HepG2 (cell line): ENCODE data around the gene CNDP1. TPM values are rescaled to one million over a fixed set of nuclear protein-coding genes. Genes with fewer than 3 reads are reported as not detected.

ENCODE experiments used
- ATAC-seq: fragments of 200-7000 bp; cut with Tn5 transposase; 3 replicates; pipeline ENCODE4 v1.9.1; 2020; ENCODE audit warnings: mild to moderate bottlenecking, moderate library complexity
- BruUV-seq: library from RNA; stranded (reverse); fragments of 400-500 nt; replicated peaks from 2 replicates; lab custom pipeline; 2021; lab: Mats Ljungman, UMichigan
- CTCF ChIA-PET: fragments of 300-600 bp; formaldehyde crosslinking; extraction: SDS; loops from one replicate; lab custom pipeline; 2021; ENCODE audit warnings: low total read pairs, inconsistent platforms, low intra/inter-chr PET ratio; lab: Yijun Ruan, JAX
- POLR2A ChIA-PET: fragments of 350-600 bp; sonication (Branson Sonifier 250); formaldehyde crosslinking; loops from one replicate; lab custom pipeline; 2020; ENCODE audit warnings: antibody characterized with exemption, inconsistent platforms; lab: Yijun Ruan, JAX
- DNase-seq: peaks from one replicate; pipeline ENCODE4 v3.0.0-alpha.2; 2015; ENCODE audit warnings: low spot score
- FAIRE-seq: peaks from 3 replicates; lab custom pipeline; 2011; peaks lifted over from hg19 to GRCh38; lab: Jason Lieb, UNC
- H2AFZ ChIP-seq: one replicate; pipeline ENCODE4 v1.6.1; 2011; ENCODE audit warnings: low read length, inconsistent platforms
- H3K27ac ChIP-seq: fragments of 300-600 bp; 3 replicates; pipeline ENCODE4 v1.8.0; 2011; ENCODE audit warnings: mixed run types, mild to moderate bottlenecking, mixed read lengths, low read length, inconsistent platforms; ENCODE audit not compliant: insufficient read depth; ENCODE audit errors: extremely low read length
- H3K27me3 ChIP-seq, 2 experiments: fragments of 200-600 bp in 1 of 2; 2 replicates in 1 of 2; 3 replicates in 1 of 2; pipeline versions ENCODE4 v1.6.0 to v1.8.0; 2011; ENCODE audit warnings: low read length in 2 of 2, mild to moderate bottlenecking in 2 of 2, moderate library complexity in 2 of 2, inconsistent platforms in 1 of 2; ENCODE audit not compliant: insufficient read depth in 2 of 2, control insufficient read depth in 1 of 2
- H3K36me3 ChIP-seq, 2 experiments: fragments of 200-600 bp in 1 of 2; replicated peaks in 1 of 2; 2 replicates in 1 of 2; 3 replicates in 1 of 2; pipeline versions ENCODE4 v1.5.1 to v1.8.0; 2011; ENCODE audit warnings: low read length in 2 of 2, inconsistent platforms in 1 of 2; ENCODE audit not compliant: insufficient read depth in 2 of 2, control insufficient read depth in 1 of 2
- H3K4me1 ChIP-seq: 2 replicates; pipeline ENCODE4 v1.5.1; 2012; ENCODE audit warnings: low read length, inconsistent platforms; ENCODE audit not compliant: insufficient read depth
- H3K4me2 ChIP-seq: 2 replicates; pipeline ENCODE4 v1.6.0; 2011; ENCODE audit warnings: low read depth, low read length, inconsistent platforms
- H3K4me3 ChIP-seq, 3 experiments: fragments of 200-600 bp in 1 of 3; sonication (generic), shearing (Covaris generic) in 1 of 3; replicated peaks in 1 of 3; 2 replicates each; pipeline ENCODE4 v1.5.1; 2011 to 2016; ENCODE audit warnings: low read length in 3 of 3, inconsistent platforms in 2 of 3, low read depth in 2 of 3, mild to moderate bottlenecking in 2 of 3, control low read depth in 1 of 3, mixed read lengths in 1 of 3; ENCODE audit not compliant: insufficient read depth in 1 of 3
- H3K79me2 ChIP-seq: one replicate; pipeline ENCODE4 v1.6.1; 2011; ENCODE audit warnings: low read length, inconsistent platforms; ENCODE audit not compliant: insufficient read depth
- H3K9ac ChIP-seq: 2 replicates; pipeline ENCODE4 v1.6.0; 2011; ENCODE audit warnings: mild to moderate bottlenecking, low read depth, low read length, inconsistent platforms; ENCODE audit not compliant: insufficient read depth
- H3K9me3 ChIP-seq: 2 replicates; pipeline ENCODE4 v1.5.1; 2012; ENCODE audit warnings: mild to moderate bottlenecking, low read length
- H4K20me1 ChIP-seq: 2 replicates; pipeline ENCODE4 v1.6.0; 2011; ENCODE audit warnings: inconsistent platforms, mild to moderate bottlenecking, low read length, moderate library complexity; ENCODE audit not compliant: insufficient read depth
- CEBPB ChIP-seq: IDR thresholded peaks from 2 replicates; pipeline ENCODE4 v1.6.1; 2011; ENCODE audit warnings: low read depth, low read length, improper control_type of control experiment, borderline replicate concordance
- KDM2A ChIP-seq: sonication (generic); formaldehyde crosslinking; IDR thresholded peaks from 2 replicates; pipeline ENCODE4 v1.4.0; 2020; ENCODE audit warnings: low read depth, missing genetic modification reagents, borderline replicate concordance
- MAFF ChIP-seq: IDR thresholded peaks from 2 replicates; pipeline ENCODE4 v1.6.1; 2011; ENCODE audit warnings: low read depth, low read length, improper control_type of control experiment
- MAFK ChIP-seq, 2 experiments: IDR thresholded peaks in 1 of 2; conservative IDR thresholded peaks in 1 of 2; 2 replicates each; pipeline ENCODE4 v1.6.1; 2011; ENCODE audit warnings: improper control_type of control experiment in 2 of 2, low read length in 2 of 2
- ZBTB20 ChIP-seq: sonication (generic); formaldehyde crosslinking; IDR thresholded peaks from 2 replicates; pipeline ENCODE4 v1.8.1; 2023; ENCODE audit warnings: missing genetic modification reagents, low read depth, mild to moderate bottlenecking, borderline replicate concordance
- WGBS: methylation state at CpG from one replicate; pipeline ENCODE4 v1.1.6; 2017; ENCODE audit warnings: low lambda C conversion rate; 5-methylcytosine and 5-hydroxymethylcytosine counted together
- in situ Hi-C: cut with HindIII; loops from 2 replicates; pipeline ENCODE4 v1.10.0; 2017; ENCODE audit warnings: low pct_unique_long_range_greater_than_20kb; ENCODE audit not compliant: extremely low pct_ligation_motif_present
- intact Hi-C: fragments of 100-400 bp; cut with micrococcal nuclease; formaldehyde crosslinking; loops from one replicate; pipeline ENCODE4 v1.10.0; 2022; ENCODE audit not compliant: unreplicated experiment
- polyA plus RNA-seq, 8 experiments: library from polyadenylated mRNA; depleted of rRNA in 3 of 8; stranded (reverse) in 7 of 8; unstranded in 1 of 8; fragments of >200 nt; fragmentation: Illumina TruSeq in 4 of 8; extraction: Trizol in 4 of 8; gene quantifications; 2 replicates each; pipeline versions ENCODE4 v1.2.1 to v1.2.3, GENCODE V29; 2011 to 2016; ENCODE audit warnings: low read depth in 4 of 8, missing spikeins in 1 of 8, mixed read lengths in 1 of 8; ENCODE audit not compliant: insufficient read depth in 1 of 8
- total RNA-seq, 5 experiments: library from RNA; depleted of rRNA; stranded (reverse); fragments of >200 nt; fragmentation: Illumina TruSeq; extraction: Trizol; gene quantifications; 2 replicates each; pipeline ENCODE4 v1.2.3, GENCODE V29; 2016; ENCODE audit warnings: low read depth in 1 of 5
- TF ChIP-seq, protein P1 (sequence below): IDR thresholded peaks from 2 replicates; pipeline ENCODE4 v1.6.1; 2012; ENCODE audit warnings: low read depth, low read length, improper control_type of control experiment
- TF ChIP-seq, protein P2 (sequence below): IDR thresholded peaks from 2 replicates; pipeline ENCODE4 v1.6.1; 2016; ENCODE audit warnings: low read depth, missing genetic modification reagents, missing compliant biosample characterization
- TF ChIP-seq, protein P3 (sequence below): sonication (generic); formaldehyde crosslinking; IDR thresholded peaks from 2 replicates; pipeline ENCODE4 v1.9.0; 2022; ENCODE audit warnings: low read depth, missing genetic modification reagents

Gene CNDP1
- total and polyA plus RNA-seq, 2 of the 13 experiments (the other 11 are each of a cell fraction or from before 2014, with no cell fraction given) = 0.01 TPM; not detected in 1

DNA sequence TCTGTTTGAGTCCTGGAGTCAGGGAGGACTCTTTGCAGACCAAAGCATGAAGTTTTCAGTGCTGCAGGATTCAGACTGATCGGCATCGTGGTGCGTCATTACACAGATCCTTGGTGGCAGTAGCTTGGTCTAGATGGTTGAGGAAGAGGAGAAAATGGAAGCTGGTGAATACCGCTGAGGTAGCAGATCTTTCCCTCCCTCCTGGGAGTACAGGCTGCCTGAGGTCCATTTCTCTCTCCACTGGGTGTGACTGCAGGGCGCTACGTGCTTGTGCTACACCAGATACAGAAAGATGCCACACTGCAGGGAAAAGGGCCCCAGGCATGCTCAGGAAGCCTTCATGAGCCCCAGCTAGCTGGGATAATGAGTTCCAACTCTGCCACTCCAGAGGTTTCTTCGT lies 3.3 kb upstream of the CNDP1 start:
- ATAC-seq = peak; percentile 37; the same call in 1 of the 3 replicates
- no TSS peak for BruUV-seq
- Histone ChIP-seq H3K4me2 (no peak overlapping the region), H2AFZ (no peak overlapping the region), H4K20me1 (no peaks in the 10 kb centered on the region), H3K4me1 (no peaks in the 10 kb centered on the region), H3K9me3 (no peaks in the 10 kb centered on the region), H3K27ac (no peak overlapping the region), H3K27me3 (peaks cover 2 to 5% of the 10 kb centered on the region in 2 experiments; a peak in 2 of 5 replicates), H3K9ac (no peak overlapping the region), H3K4me3 (no peak overlapping the region), H3K36me3 (no peaks in the 10 kb centered on the region), H3K79me2 (no peaks in the 10 kb centered on the region)
- 38% methylated on average over 7 of the region's 7 CpGs for WGBS
- POLR2A ChIA-PET = interaction anchor here (1.0 to 3.9 kb wide), 2 partner anchors 11 to 22 kb away, joined by 5 to 15 read pairs; no protein-coding TSS in a partner anchor
- intact Hi-C loops = no loop called here
- FAIRE-seq = no peak
- TF ChIP-seq, protein P1, sequence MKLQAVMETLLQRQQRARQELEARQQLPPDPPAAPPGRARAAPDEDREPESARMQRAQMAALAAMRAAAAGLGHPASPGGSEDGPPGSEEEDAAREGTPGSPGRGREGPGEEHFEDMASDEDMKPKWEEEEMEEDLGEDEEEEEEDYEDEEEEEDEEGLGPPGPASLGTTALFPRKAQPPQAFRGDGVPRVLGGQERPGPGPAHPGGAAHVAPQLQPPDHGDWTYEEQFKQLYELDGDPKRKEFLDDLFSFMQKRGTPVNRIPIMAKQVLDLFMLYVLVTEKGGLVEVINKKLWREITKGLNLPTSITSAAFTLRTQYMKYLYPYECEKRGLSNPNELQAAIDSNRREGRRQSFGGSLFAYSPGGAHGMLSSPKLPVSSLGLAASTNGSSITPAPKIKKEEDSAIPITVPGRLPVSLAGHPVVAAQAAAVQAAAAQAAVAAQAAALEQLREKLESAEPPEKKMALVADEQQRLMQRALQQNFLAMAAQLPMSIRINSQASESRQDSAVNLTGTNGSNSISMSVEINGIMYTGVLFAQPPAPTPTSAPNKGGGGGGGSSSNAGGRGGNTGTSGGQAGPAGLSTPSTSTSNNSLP = no peak
- TF ChIP-seq KDM2A (CRISPR knock-in tag) = no peak
- TF ChIP-seq MAFF = peak; percentile 67
- no peak for TF ChIP-seq ZBTB20 (CRISPR knock-in tag)
- TF ChIP-seq MAFK (conservative IDR thresholded peaks at IDR 0.05 in 1 of 2, IDR thresholded peaks at IDR 0.05 in 1 of 2; ENCODE audit: low read length in 2 of 2) = peak; percentile 71 to 78
- CTCF ChIA-PET = no interaction called here
- in situ Hi-C loops = no loop called here
- no peak for DNase-seq

DNA sequence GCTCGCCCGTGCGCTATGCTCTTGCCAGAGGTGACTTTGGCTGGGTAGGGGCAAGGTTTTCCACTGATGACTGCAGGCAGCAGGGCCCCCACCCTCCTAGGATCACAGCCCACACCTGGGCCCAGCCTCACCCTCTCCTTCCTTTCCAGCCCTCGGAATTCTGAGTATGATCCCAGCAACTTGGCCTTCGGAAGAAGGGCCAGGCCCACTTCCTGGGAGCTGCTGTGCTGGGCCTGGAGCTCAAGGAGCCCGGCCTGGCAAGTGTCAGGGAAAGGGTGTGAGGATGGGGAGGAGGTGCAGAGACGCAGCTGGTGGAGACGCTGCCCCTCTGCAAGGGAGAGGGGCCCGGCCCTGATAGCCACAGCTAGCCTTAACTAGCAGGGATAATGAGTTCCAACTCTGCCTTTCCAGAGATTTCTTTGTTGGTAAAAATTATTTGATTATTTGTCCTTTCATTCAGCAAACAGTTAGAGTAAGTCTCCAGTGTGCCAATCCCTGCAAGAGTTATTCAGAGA lies 1.7 kb upstream of the CNDP1 start:
- H3K9me3 ChIP-seq = no peaks in the 10 kb centered on the region
- in situ Hi-C loops = no loop called here
- no peaks in the 10 kb centered on the region for H3K79me2 ChIP-seq
- H4K20me1 ChIP-seq = no peaks in the 10 kb centered on the region
- no peaks in the 10 kb centered on the region for H3K36me3 ChIP-seq
- H3K4me3 ChIP-seq = no peak overlapping the region
- WGBS = 52% methylated on average over 8 of the region's 9 CpGs
- no TSS peak for BruUV-seq
- ChIA-PET CTCF (no interaction called here), POLR2A (interaction anchor here (3.9 kb wide), 1 partner anchor 9 kb away, joined by 15 read pairs; no protein-coding TSS in a partner anchor)
- H3K4me1 ChIP-seq = no peaks in the 10 kb centered on the region
- H3K27ac ChIP-seq = no peak overlapping the region
- H3K4me2 ChIP-seq = no peak overlapping the region
- peaks cover 2 to 5% of the 10 kb centered on the region in 2 experiments; a peak in 2 of 5 replicates for H3K27me3 ChIP-seq
- intact Hi-C loops = no loop called here
- no peak for DNase-seq
- H3K9ac ChIP-seq = no peak overlapping the region
- FAIRE-seq = no peak
- H2AFZ ChIP-seq = no peak overlapping the region
- ATAC-seq = no peak
- TF ChIP-seq, protein P2, sequence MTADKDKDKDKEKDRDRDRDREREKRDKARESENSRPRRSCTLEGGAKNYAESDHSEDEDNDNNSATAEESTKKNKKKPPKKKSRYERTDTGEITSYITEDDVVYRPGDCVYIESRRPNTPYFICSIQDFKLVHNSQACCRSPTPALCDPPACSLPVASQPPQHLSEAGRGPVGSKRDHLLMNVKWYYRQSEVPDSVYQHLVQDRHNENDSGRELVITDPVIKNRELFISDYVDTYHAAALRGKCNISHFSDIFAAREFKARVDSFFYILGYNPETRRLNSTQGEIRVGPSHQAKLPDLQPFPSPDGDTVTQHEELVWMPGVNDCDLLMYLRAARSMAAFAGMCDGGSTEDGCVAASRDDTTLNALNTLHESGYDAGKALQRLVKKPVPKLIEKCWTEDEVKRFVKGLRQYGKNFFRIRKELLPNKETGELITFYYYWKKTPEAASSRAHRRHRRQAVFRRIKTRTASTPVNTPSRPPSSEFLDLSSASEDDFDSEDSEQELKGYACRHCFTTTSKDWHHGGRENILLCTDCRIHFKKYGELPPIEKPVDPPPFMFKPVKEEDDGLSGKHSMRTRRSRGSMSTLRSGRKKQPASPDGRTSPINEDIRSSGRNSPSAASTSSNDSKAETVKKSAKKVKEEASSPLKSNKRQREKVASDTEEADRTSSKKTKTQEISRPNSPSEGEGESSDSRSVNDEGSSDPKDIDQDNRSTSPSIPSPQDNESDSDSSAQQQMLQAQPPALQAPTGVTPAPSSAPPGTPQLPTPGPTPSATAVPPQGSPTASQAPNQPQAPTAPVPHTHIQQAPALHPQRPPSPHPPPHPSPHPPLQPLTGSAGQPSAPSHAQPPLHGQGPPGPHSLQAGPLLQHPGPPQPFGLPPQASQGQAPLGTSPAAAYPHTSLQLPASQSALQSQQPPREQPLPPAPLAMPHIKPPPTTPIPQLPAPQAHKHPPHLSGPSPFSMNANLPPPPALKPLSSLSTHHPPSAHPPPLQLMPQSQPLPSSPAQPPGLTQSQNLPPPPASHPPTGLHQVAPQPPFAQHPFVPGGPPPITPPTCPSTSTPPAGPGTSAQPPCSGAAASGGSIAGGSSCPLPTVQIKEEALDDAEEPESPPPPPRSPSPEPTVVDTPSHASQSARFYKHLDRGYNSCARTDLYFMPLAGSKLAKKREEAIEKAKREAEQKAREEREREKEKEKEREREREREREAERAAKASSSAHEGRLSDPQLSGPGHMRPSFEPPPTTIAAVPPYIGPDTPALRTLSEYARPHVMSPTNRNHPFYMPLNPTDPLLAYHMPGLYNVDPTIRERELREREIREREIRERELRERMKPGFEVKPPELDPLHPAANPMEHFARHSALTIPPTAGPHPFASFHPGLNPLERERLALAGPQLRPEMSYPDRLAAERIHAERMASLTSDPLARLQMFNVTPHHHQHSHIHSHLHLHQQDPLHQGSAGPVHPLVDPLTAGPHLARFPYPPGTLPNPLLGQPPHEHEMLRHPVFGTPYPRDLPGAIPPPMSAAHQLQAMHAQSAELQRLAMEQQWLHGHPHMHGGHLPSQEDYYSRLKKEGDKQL (CRISPR knock-in tag) = no peak
- TF ChIP-seq, protein P3, sequence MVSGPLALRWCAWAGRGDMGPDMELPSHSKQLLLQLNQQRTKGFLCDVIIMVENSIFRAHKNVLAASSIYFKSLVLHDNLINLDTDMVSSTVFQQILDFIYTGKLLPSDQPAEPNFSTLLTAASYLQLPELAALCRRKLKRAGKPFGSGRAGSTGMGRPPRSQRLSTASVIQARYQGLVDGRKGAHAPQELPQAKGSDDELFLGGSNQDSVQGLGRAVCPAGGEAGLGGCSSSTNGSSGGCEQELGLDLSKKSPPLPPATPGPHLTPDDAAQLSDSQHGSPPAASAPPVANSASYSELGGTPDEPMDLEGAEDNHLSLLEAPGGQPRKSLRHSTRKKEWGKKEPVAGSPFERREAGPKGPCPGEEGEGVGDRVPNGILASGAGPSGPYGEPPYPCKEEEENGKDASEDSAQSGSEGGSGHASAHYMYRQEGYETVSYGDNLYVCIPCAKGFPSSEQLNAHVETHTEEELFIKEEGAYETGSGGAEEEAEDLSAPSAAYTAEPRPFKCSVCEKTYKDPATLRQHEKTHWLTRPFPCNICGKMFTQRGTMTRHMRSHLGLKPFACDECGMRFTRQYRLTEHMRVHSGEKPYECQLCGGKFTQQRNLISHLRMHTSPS (CRISPR knock-in tag) = no peak
- TF ChIP-seq CEBPB = no peak
